Fibroblast of villous mesenchyme (primary cell): ENCODE data around the gene KIF21A. TPM values are rescaled to one million over a fixed set of nuclear protein-coding genes. Genes with fewer than 3 reads are reported as not detected.
"Not testable (repeated sequence)": the region's sequence is repeated elsewhere in the genome, so short reads cannot be mapped to it uniquely, and the experiment has no call there.

Experiments used
- DNase-seq: peaks from one replicate; pipeline ENCODE4 v3.0.0-alpha.2; 2010; ENCODE audit warnings: low read depth
- H3K4me3 ChIP-seq: 2 replicates; pipeline ENCODE4 v1.5.1; 2011; ENCODE audit warnings: low read depth, mild to moderate bottlenecking, low read length
- CTCF ChIP-seq: IDR thresholded peaks from 2 replicates; pipeline ENCODE4 v1.5.1; 2012; ENCODE audit warnings: low read depth, mild to moderate bottlenecking, low read length; ENCODE audit not compliant: insufficient read depth
- total RNA-seq: library from RNA; depleted of rRNA; stranded (reverse); fragments of >200 nt; gene quantifications from 2 replicates; pipeline ENCODE4 v1.2.3, GENCODE V29; 2012

KIF21A gene
- total RNA-seq, result 7.1 and 11.2 TPM in 2 replicates

- peak; percentile 81 for DNase-seq
- peak within 1 kb of the TSS; percentile 61 for H3K4me3 ChIP-seq
- TF ChIP-seq CTCF, result peak; percentile 47
Measured at GRCh38 chr12:39443081-39443928, at the start of gene KIF21A. Gene KIF21A, minus strand, starts transcription at chr12:39443120. Its CDS starts 150 bp downstream, at chr12:39442970.

GRCh38 chr12:39490500-39491282, 47.8 kb upstream of the KIF21A start:
- no peak for TF ChIP-seq CTCF
- no peak for DNase-seq
- H3K4me3 ChIP-seq, result no peak overlapping the region

GRCh38 chr12:39483597-39483996, 40.7 kb upstream of the KIF21A start:
- TF ChIP-seq CTCF, result no peak
- no peak overlapping the region for H3K4me3 ChIP-seq
- no peak for DNase-seq

- no peak overlapping the region for H3K4me3 ChIP-seq
- TF ChIP-seq CTCF, result no peak
Measured at GRCh38 chr12:39483042-39483441, 40.1 kb upstream of the KIF21A start.

GRCh38 chr12:39476894-39477293, 34.0 kb upstream of the KIF21A start:
- no peak for TF ChIP-seq CTCF
- DNase-seq, result no peak
- H3K4me3 ChIP-seq, result no peak overlapping the region

More at GRCh38 chr12:39483042-39483441, 40.1 kb upstream of the KIF21A start:
- no peak for DNase-seq

- no peak overlapping the region for H3K4me3 ChIP-seq
- no peak for TF ChIP-seq CTCF
- DNase-seq, result no peak
Measured at GRCh38 chr12:39476121-39476520, 33.2 kb upstream of the KIF21A start.

GRCh38 chr12:39475136-39475535, 32.2 kb upstream of the KIF21A start:
- DNase-seq, result not testable (repeated sequence)

More at GRCh38 chr12:39475136-39475535, 32.2 kb upstream of the KIF21A start:
- not testable (repeated sequence) for H3K4me3 ChIP-seq
